DMS114 treated with DMSO at 0.1 percent for 48 hours (cell line): Measurements from ENCODE around the gene RNF187.

Experiments used
- DNase-seq: peaks from one replicate; lab custom pipeline; 2025; ENCODE audit not compliant: unreplicated experiment; lab: John Stamatoyannopoulos, UW

Gene RNF187

DNA sequence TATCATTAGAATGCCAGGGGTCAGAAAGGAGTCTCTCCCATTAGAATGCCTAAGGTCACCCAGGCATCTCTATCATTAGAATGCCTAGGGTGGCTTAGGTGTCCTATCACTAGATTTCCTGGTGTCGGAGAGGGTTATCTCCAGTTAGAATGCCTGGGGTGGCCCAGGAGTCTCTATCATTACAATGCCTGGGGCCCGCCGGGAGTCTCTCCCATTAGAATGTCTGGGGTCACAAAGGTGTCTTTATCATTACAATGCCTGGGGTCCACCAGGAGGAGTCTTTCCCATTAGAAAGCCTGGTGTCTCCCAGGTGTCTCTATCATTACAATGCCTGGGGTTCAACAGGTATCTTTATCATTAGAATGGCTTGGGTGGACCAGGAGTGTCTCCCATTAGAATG is 56.2 kb downstream of the RNF187 start:
- DNase-seq = no peak

DNA sequence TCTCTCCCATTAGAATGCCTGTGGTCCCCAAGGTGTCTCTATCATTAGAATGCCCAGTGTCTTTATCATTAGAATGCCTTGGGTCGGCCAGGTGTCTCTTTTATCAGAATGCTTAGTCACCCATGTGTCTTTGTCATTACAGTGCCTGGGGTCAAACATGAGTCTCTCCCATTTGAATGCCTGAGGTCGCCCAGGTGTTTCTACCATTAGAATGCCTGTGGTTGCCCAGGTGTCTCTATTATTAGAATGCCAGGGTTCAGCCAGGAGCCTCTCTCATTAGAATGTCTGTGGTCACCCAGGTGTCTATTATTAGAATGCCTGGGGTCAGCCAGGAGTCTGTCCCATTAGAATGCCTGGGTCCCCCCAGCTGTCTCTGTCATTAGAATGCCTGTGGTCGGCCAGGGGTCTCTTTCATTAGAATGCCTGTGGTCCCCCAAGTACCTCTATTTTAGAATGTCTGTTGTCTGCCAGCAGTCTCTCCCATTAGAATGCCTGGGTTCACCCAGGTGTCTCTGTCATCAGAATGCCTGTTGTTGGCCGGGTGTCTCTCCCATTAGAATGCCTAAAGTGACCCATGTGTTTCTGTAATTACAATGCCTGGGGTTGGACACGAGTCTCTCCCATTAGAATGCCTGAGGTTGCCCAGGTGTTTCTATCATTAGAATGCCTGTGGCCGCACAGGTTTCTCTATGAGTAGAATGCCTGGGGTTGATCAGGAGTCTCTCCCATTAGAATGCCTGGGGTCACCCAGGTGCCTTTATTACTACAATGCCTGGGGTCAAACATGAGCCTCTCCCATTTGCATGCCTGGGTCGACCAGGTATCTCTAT is 57.1 kb downstream of the RNF187 start:
- no peak for DNase-seq

DNA sequence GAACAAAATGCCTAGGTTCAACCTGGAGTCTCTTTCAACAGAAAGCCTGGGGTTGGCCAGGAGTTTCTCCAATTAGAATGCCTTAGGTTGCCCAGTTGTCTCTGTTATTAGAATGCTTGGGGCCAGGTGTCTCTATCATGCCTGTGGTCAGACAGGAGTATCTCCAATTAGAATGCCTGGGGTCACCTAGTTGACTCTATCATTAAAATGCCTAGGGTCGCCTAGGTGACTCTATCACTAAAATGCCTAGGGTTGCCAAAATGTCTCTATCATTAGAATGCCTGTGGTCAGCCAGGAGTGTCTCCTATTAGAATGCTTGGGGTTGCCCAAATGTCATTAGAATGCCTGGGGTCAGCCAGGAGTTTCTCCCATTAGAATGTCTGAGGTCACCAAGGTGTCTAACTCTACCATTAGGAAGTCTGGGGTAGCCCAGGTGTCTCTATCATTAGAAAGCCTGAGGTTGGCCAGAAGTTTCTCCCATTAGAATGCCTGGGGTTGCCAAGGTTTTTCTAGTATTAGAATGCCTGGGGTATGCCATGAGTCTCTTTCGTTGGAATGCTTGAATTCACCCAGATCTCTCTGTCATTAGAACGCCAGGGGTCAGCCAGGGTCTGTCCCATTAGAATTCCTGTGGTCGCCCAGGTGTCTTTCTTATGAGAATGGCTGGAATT is 57.9 kb downstream of the RNF187 start:
- DNase-seq = no peak
